ENCODE results near the gene SCN1B.
"Not testable (repeated sequence)": the region's sequence is repeated elsewhere in the genome, so short reads cannot be mapped to it uniquely, and the experiment has no call there.

The SCN1B gene

GRCh38 chr19:35044317-35045117, 14.2 kb downstream of the SCN1B start:
- H3K4me1 ChIP-seq (ENCODE audit: control insufficient read depth, insufficient read depth, low read length), result peaks cover 28% of the 10 kb centered on the region
- no peak overlapping the region for H3K4me3 ChIP-seq (ENCODE audit: low read length)

GRCh38 chr19:35045667-35046300, 15.5 kb downstream of the SCN1B start:
- H3K9ac ChIP-seq (ENCODE audit: low read length), result no peak overlapping the region
- peaks cover 23% of the 10 kb centered on the region for H3K4me1 ChIP-seq (ENCODE audit: control insufficient read depth, insufficient read depth, low read length)
- no peak overlapping the region for H3K4me3 ChIP-seq (ENCODE audit: low read length)
- H3K27me3 ChIP-seq (ENCODE audit: control insufficient read depth, insufficient read depth, low read length), result peaks cover 2% of the 10 kb centered on the region
- no peaks in the 10 kb centered on the region for H3K9me3 ChIP-seq (ENCODE audit: control insufficient read depth, low read length)
- no peaks in the 10 kb centered on the region for H3K36me3 ChIP-seq (ENCODE audit: control insufficient read depth, insufficient read depth, low read length)

More at GRCh38 chr19:35044317-35045117, 14.2 kb downstream of the SCN1B start:
- Histone ChIP-seq H3K27me3 (ENCODE audit: control insufficient read depth, insufficient read depth, low read length) (peaks cover 2% of the 10 kb centered on the region), H3K9ac (ENCODE audit: low read length) (no peak overlapping the region), H3K9me3 (ENCODE audit: control insufficient read depth, low read length) (no peaks in the 10 kb centered on the region), H3K36me3 (ENCODE audit: control insufficient read depth, insufficient read depth, low read length) (no peaks in the 10 kb centered on the region)

DNA sequence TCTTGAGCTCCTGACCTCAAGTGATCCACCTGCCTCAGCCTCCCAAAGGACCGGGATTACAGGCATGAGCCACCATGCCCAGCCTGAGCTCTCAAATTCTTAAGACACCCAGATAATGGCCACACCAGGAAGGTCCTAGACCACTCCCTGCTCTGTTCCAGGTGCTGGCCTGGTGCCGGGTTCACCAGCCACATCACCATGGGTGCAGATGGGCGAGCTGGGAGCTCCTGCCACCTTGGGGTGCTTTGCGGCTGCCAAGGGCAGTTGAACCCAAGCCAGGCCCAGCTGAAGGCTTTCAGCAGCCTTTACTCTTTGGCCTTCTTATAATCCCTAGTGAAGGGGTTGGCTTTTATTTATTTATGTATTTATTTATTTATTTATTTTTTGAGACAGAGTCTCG, 16.2 kb downstream of the SCN1B start:
- no peak overlapping the region for H3K4me3 ChIP-seq (ENCODE audit: low read length)

DNA sequence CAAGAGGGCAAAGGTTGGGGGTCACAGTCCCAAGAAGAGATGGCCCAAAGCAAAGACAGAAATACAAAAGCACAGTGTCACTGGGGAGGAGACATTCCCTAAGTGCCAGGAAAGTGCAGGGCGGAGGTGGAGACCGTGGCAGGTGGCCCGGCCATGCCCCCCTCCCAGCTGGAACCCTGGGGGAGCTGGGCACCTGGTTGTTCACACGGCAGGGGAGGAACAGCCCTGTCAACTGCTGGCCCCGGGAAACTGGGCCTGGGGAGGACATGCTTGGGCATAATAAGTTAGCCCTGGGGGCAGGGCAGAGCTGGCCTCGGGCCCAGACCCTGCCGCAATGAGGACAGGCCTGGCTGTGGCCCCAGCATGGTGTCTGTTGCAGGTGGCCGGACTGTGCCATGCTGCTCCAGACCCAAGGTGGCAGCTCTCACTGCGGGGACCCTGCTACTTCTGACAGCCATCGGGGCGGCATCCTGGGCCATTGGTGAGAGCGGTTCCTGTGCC, 18.7 kb downstream of the SCN1B start:
- H3K4me3 ChIP-seq (ENCODE audit: low read length), result no peak overlapping the region
- no peaks in the 10 kb centered on the region for H3K4me1 ChIP-seq (ENCODE audit: control insufficient read depth, insufficient read depth, low read length)
- no peaks in the 10 kb centered on the region for H3K36me3 ChIP-seq (ENCODE audit: control insufficient read depth, insufficient read depth, low read length)
- no peaks in the 10 kb centered on the region for H3K27me3 ChIP-seq (ENCODE audit: control insufficient read depth, insufficient read depth, low read length)
- no peak overlapping the region for H3K9ac ChIP-seq (ENCODE audit: low read length)
- no peaks in the 10 kb centered on the region for H3K9me3 ChIP-seq (ENCODE audit: control insufficient read depth, low read length)

More for the DNA sequence above, 16.2 kb downstream of the SCN1B start:
- no peaks in the 10 kb centered on the region for H3K27me3 ChIP-seq (ENCODE audit: control insufficient read depth, insufficient read depth, low read length)
- H3K9ac ChIP-seq (ENCODE audit: low read length), result no peak overlapping the region
- peaks cover 16% of the 10 kb centered on the region for H3K4me1 ChIP-seq (ENCODE audit: control insufficient read depth, insufficient read depth, low read length)
- H3K9me3 ChIP-seq (ENCODE audit: control insufficient read depth, low read length), result no peaks in the 10 kb centered on the region
- H3K36me3 ChIP-seq (ENCODE audit: control insufficient read depth, insufficient read depth, low read length), result no peaks in the 10 kb centered on the region

DNA sequence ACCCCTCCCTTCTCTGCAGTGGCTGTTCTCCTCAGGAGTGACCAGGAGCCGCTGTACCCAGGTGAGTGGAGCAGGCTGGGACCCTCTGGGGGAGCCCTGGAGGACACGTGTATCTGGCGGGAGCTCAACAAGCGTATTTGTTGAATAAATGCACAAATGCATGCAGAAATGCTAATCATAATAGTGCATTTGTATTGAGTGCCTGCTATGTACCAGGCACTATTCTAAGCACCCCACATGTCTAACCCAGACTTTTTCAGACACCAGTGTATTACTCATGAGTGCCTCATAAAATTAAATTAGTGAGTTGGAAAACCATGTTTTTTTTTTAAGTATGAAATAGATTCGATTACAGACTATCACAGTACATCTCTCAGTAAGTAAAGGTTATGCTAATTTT, 19.2 kb downstream of the SCN1B start:
- Histone ChIP-seq H3K9ac (ENCODE audit: low read length) (no peak overlapping the region), H3K36me3 (ENCODE audit: control insufficient read depth, insufficient read depth, low read length) (no peaks in the 10 kb centered on the region), H3K9me3 (ENCODE audit: control insufficient read depth, low read length) (no peaks in the 10 kb centered on the region), H3K27me3 (ENCODE audit: control insufficient read depth, insufficient read depth, low read length) (no peaks in the 10 kb centered on the region), H3K4me1 (ENCODE audit: control insufficient read depth, insufficient read depth, low read length) (no peaks in the 10 kb centered on the region), H3K4me3 (ENCODE audit: low read length) (no peak overlapping the region)

DNA sequence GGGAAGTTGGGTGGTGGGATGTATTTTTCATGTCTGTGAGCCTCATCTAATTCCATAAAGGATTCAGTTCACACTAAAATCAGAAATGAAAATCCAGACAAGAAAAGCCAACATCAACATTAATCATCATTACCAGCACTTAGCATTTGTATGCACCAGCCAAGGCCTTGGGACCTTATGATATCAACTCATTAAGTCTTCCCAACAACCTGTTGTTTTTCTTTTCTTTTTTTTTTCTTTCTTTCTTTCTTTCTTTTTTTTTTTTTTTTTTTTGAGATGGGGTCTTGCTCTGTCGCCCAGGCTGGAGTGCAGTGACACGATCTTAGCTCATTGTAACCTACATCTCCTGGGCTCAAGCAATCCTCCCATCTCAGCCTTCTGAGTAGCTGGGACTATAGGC, 20.4 kb downstream of the SCN1B start:
- not testable (repeated sequence) for H3K9ac ChIP-seq (ENCODE audit: low read length); H3K4me3 ChIP-seq (ENCODE audit: low read length); H3K27me3 ChIP-seq (ENCODE audit: control insufficient read depth, insufficient read depth, low read length); H3K4me1 ChIP-seq (ENCODE audit: control insufficient read depth, insufficient read depth, low read length); H3K36me3 ChIP-seq (ENCODE audit: control insufficient read depth, insufficient read depth, low read length); H3K9me3 ChIP-seq (ENCODE audit: control insufficient read depth, low read length)

DNA sequence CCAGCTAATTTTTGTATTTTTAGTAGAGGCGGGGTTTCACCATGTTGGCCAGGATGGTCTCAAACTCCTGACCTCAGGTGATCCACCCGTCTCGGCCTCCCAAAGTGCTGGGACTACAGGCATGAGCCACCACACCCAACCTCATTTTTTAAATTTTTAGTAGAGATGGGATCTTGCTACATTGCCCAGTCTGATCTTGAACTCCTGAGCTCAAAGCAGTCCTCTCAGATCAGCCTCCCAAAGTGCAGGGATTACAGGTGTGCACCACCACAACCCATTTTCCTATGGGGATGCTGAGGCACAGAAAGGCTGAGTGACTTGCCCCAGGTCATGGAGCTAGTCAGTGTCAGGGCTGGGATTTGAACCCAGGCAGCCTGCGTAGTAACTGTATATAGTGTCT, 21.0 kb downstream of the SCN1B start:
- H3K9me3 ChIP-seq (ENCODE audit: control insufficient read depth, low read length); H3K4me3 ChIP-seq (ENCODE audit: low read length); H3K4me1 ChIP-seq (ENCODE audit: control insufficient read depth, insufficient read depth, low read length); H3K36me3 ChIP-seq (ENCODE audit: control insufficient read depth, insufficient read depth, low read length); H3K27me3 ChIP-seq (ENCODE audit: control insufficient read depth, insufficient read depth, low read length); H3K9ac ChIP-seq (ENCODE audit: low read length): not testable (repeated sequence)

GRCh38 chr19:35051796-35052195, 21.5 kb downstream of the SCN1B start:
- H3K4me3 ChIP-seq (ENCODE audit: low read length), result no peak overlapping the region
- no peaks in the 10 kb centered on the region for H3K4me1 ChIP-seq (ENCODE audit: control insufficient read depth, insufficient read depth, low read length)
- H3K27me3 ChIP-seq (ENCODE audit: control insufficient read depth, insufficient read depth, low read length), result no peaks in the 10 kb centered on the region
- no peak overlapping the region for H3K9ac ChIP-seq (ENCODE audit: low read length)
- H3K36me3 ChIP-seq (ENCODE audit: control insufficient read depth, insufficient read depth, low read length), result no peaks in the 10 kb centered on the region
- H3K9me3 ChIP-seq (ENCODE audit: control insufficient read depth, low read length), result no peaks in the 10 kb centered on the region

DNA sequence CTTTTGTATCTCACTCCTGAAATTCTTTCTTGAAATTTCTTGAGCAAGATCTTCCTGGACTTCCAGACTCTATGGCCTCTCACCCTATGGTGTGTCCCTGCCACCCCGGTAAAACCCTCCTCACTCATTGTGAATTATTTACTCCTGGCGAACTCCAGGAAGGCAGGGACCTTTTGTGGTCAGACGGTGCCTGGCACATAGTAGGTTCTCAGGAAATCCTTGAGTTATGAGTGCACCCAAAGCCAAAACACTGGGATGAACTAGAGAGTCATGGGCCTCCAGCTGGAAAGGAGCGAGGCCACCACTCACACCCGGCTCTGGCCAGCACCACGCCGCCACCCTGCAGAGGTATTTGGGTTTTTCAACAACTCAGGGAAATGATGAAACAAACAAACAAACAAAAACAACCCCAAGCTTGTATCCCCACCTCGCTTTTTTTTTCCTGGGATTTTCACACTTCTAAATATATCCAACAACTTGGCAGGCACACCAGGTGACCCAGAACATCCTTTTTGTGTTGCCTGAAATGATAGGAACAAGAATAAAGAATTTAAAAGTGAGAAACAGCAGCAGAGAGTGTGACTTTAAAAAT, 22.4 kb downstream of the SCN1B start:
- Histone ChIP-seq H3K9me3 (ENCODE audit: control insufficient read depth, low read length) (no peaks in the 10 kb centered on the region), H3K4me3 (ENCODE audit: low read length) (no peak overlapping the region), H3K36me3 (ENCODE audit: control insufficient read depth, insufficient read depth, low read length) (no peaks in the 10 kb centered on the region), H3K9ac (ENCODE audit: low read length) (no peak overlapping the region), H3K4me1 (ENCODE audit: control insufficient read depth, insufficient read depth, low read length) (no peaks in the 10 kb centered on the region), H3K27me3 (ENCODE audit: control insufficient read depth, insufficient read depth, low read length) (no peaks in the 10 kb centered on the region)

- Histone ChIP-seq H3K27me3 (ENCODE audit: control insufficient read depth, insufficient read depth, low read length) (no peaks in the 10 kb centered on the region), H3K9me3 (ENCODE audit: control insufficient read depth, low read length) (no peaks in the 10 kb centered on the region), H3K4me1 (ENCODE audit: control insufficient read depth, insufficient read depth, low read length) (no peaks in the 10 kb centered on the region), H3K9ac (ENCODE audit: low read length) (no peak overlapping the region), H3K4me3 (ENCODE audit: low read length) (no peak overlapping the region), H3K36me3 (ENCODE audit: control insufficient read depth, insufficient read depth, low read length) (no peaks in the 10 kb centered on the region)
These were observed 23.5 kb downstream of the SCN1B start for GRCh38 chr19:35053667-35054293.

GRCh38 chr19:35054626-35055025, 24.4 kb downstream of the SCN1B start:
- H3K9ac ChIP-seq (ENCODE audit: low read length), result no peak overlapping the region
- H3K4me3 ChIP-seq (ENCODE audit: low read length), result no peak overlapping the region
- H3K9me3 ChIP-seq (ENCODE audit: control insufficient read depth, low read length), result no peaks in the 10 kb centered on the region
- H3K27me3 ChIP-seq (ENCODE audit: control insufficient read depth, insufficient read depth, low read length), result no peaks in the 10 kb centered on the region
- no peaks in the 10 kb centered on the region for H3K4me1 ChIP-seq (ENCODE audit: control insufficient read depth, insufficient read depth, low read length)
- no peaks in the 10 kb centered on the region for H3K36me3 ChIP-seq (ENCODE audit: control insufficient read depth, insufficient read depth, low read length)

GRCh38 chr19:35055715-35056179, 25.5 kb downstream of the SCN1B start:
- no peaks in the 10 kb centered on the region for H3K9me3 ChIP-seq (ENCODE audit: control insufficient read depth, low read length)
- no peak overlapping the region for H3K4me3 ChIP-seq (ENCODE audit: low read length)
- H3K9ac ChIP-seq (ENCODE audit: low read length), result no peak overlapping the region
- no peaks in the 10 kb centered on the region for H3K36me3 ChIP-seq (ENCODE audit: control insufficient read depth, insufficient read depth, low read length)
- no peaks in the 10 kb centered on the region for H3K27me3 ChIP-seq (ENCODE audit: control insufficient read depth, insufficient read depth, low read length)
- no peaks in the 10 kb centered on the region for H3K4me1 ChIP-seq (ENCODE audit: control insufficient read depth, insufficient read depth, low read length)
